ENCODE measurements around the gene NCAPD2.
"Not testable (repeated sequence)": the region's sequence is repeated elsewhere in the genome, so short reads cannot be mapped to it uniquely, and the experiment has no call there.

Gene NCAPD2

GRCh38 chr12:6550294-6551062, 56.6 kb downstream of the NCAPD2 start:
- no peak for DNase-seq (ENCODE audit: low read depth in 2 of 2)

GRCh38 chr12:6551063-6551461, 57.2 kb downstream of the NCAPD2 start:
- DNase-seq (ENCODE audit: low read depth in 2 of 2): no peak

- no peak for DNase-seq (ENCODE audit: low read depth in 2 of 2)
Measured at GRCh38 chr12:6551496-6552139, 57.7 kb downstream of the NCAPD2 start.

- DNase-seq (ENCODE audit: low read depth in 2 of 2): no peak
Measured at GRCh38 chr12:6552140-6552551, 58.2 kb downstream of the NCAPD2 start.

DNA sequence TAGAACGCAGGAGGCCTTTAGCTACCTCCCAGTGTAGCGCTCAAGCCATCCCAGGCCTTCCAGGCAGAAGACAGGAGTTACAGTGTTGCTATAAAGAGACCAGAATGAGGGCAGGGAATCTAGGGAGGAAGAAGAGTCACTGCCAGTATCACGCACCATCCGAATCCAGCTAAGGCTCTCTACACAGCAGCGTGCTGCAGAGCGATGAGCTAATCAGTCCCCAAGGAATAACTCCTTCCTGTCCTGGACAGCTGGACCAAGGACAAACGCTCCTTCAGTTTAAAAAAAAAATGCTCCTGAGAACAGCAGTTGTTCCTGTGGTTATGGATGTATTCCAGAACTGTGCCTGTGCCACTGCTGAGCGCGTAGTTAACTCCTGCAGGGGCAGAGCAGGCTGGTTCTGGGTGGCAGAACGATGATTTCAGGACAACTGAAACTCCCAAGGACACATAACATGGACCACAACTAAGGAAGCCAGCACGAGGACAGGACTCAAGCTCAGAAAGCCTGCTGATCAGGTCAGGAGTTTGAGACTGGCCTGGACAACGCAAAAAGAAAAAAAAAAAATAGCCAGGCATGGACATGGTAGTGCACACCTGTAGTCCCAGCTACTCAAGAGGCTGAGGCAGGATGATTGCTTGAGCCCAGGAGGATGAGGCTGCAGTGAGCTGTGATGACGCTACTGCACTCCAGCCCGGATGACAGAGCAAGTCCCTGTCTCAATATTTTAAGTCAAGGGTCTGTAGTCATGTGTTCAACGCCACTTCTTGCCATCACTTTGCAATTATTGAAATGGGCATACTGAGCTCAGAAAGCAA, 59.4 kb downstream of the NCAPD2 start:
- DNase-seq (ENCODE audit: low read depth in 2 of 2): no peak

DNA sequence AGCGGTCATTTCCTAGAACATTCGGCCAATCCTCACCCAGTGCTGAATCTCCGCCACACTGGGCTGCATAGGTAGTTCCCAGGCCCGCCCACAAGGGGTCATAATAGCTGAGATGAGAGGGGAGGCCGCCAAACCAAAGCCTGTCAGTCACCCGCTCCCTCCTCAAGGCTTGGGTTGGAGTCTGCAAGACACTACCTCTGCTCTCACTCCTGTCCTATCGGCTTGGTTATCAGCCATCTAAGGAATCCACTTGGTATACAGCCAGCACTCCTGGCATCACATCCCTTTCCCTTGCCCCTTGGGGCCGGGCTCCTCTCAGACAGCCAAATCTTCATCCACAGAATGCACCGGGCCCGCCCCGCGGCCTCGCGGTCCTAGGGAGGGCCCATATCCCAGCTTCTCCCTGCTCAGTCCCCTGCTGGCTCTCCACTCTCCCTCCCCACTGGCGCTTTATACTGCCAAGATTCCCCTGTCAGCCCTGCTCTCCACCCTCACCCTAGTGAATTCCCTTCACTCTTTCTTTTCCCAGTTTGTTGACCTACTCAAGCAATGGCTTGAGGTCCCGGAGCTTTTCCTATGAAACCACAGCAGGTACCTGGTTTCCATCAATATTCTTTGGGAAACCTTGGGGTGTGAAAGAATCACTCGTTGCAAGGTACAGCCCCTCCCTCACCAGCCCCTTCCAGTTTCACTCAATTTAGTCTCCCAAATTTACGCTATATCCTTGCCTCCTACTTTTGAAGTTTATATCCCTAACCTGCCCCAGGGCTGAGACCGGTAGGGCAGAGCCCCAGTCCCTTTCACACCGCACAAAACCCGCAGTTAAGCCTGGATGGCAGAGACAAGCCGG, 60.5 kb downstream of the NCAPD2 start:
- DNase-seq (ENCODE audit: low read depth in 2 of 2): peak in 1 of 2 donors; percentile 51

GRCh38 chr12:6555018-6555691, 61.3 kb downstream of the NCAPD2 start:
- no peak for DNase-seq (ENCODE audit: low read depth in 2 of 2)

DNA sequence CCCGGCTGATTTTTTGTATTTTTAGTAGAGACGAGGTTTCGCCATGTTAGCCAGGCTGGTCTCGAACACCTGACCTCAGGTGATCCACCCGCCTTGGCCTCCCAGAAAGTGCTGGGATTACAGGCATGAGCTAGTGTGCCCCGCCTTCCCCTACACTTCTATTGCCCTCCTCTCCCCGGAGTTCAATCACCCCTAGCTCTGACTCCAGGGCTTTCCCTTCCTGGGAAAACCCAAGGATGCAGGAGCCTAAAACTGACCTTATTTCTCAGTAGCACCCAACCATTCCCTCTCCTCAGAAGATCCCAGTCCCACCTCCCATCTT, 62.6 kb downstream of the NCAPD2 start:
- DNase-seq (ENCODE audit: low read depth in 2 of 2): not testable (repeated sequence)

DNA sequence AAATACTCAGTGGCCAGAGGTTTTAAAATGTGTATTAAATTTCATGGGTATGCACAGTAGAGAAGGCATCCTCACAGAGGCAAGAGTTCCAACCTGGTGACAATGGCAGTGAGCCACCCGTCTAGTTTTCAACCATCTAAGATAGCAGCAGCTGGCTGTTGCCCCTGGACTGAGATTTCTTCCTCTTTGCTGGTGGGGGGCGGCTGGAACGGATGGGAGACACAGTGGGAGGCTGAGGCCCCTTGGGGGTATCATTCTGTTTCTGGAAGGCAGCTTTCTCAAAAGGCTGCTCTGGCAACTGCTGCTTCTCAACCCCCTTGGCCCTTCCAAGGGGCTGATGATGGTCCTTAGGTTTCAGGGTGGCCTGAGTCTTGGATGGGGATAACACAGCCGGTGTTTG, 63.0 kb downstream of the NCAPD2 start:
- DNase-seq (ENCODE audit: low read depth in 2 of 2): no peak

- DNase-seq (ENCODE audit: low read depth in 2 of 2): not testable (repeated sequence)
Measured at GRCh38 chr12:6558014-6558760, 64.3 kb downstream of the NCAPD2 start.

DNA sequence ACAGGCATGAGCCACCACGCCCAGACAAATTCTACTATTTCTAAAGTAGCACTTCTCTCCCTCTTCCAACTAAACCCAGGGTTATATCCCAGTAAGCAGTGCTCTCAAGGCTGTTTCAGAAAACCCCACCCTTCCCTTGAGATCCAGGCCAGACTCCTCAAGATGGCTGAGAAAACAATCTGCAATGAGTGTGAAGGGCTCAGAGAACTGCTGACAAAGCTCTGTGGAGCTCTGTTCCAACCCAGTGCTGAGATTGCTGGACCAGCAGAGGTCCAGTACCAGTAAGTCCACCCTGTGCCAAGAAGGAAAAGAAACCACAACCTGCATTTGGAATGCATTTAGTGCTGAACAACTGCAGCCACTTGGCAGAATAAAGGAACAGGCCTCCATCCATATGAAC, 65.6 kb downstream of the NCAPD2 start:
- DNase-seq (ENCODE audit: low read depth in 2 of 2): no peak

DNA sequence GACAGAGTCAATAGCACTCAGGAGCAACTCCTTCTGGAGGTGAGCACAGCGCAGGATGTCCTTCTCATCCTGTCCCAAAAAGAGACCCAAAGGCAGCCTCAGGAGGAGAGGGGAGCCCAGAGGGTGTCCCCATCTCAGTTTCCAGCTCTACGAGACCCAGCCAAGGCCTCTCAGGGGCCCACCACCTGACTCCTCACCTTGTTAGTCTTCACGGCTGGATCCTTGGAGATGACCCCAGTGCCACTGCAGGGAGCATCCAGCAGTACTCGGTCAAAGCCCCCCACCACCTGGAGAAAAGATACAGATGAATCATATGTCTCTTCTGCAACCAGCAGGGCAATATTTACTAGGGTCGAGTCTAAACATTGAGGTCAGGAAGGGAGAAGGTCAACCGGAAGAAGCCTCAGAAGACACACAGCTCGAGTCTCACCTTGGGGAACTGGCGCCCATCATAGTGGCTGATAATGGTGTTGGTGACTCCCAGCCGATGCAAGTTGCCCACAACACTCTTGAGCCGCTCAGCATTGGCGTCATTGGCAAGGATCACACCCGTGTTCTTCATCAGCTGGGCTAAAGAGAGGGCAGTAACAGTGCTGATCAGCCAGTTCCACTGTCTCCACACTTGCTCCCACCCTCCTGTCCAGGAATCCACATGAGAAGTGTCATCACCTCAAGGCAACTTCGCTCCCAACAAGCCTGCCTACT, 66.8 kb downstream of the NCAPD2 start:
- DNase-seq (ENCODE audit: low read depth in 2 of 2): no peak

DNA sequence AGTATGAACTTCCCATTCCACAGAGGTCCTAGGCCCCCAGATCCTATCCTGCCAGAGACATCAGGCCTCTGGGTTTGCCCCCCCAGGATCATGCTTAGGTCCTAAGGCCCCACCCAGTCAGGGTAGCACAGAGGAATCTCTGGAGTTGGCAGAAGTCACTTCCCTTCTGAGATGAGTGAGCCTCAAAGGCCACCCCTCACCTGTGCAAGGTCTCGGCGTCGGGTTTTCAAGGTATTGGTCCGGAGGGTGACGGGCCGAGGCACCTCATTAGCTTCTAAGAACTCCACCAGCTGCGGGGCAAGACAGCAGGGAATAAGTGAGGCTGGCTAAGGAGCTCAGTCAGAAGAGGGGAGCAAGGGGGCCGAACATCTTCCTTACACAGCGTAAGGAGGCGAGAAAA, 69.0 kb downstream of the NCAPD2 start:
- no peak for DNase-seq (ENCODE audit: low read depth in 2 of 2)

GRCh38 chr12:6563448-6564050, 69.6 kb downstream of the NCAPD2 start:
- DNase-seq (ENCODE audit: low read depth in 2 of 2): peak; percentile 27 to 61

DNA sequence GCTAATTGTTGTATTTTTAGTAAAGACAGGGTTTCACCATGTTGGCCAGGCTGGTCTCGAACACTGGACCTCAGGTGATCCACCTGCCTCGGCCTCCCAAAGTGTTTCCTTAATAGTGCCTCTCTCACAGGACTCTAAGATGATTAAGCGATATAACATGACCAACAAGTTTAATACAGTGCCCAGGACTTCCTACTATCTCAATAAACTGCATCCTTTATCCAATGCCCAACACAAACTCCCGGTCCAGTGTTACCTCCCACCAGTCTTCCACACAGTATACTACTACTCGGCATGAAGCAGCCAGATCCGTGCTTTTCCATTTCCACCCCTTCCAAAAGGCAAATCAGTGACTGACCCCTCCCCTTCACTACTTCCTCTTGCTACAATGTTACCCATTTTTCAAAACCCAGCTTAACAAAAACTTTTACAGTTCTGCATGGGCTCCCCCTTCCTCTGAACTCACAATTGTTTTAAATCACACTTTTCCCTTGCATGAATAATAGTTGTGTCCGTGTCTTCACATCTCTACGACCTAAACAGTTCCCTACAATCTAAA, 73.3 kb downstream of the NCAPD2 start:
- no peak for DNase-seq (ENCODE audit: low read depth in 2 of 2)

DNA sequence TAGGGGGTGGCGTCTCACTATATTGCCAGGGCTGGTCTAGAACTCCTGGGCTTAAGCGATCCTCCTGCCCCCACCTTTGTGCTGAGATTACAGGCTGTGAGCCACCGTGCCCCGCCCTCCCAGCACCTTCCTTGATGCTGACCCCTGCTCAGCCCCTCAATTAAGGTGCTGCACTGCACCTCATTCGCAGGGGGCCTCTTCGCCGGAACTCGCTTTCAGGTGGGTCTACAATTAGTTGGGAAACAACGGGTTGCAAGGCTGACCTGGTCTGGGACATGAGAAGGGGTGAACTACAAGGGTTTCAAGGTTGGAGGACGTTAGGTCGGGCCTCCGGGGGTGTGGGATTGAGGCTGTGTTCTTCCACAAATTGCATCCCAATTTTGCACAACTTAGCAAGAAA, 75.4 kb downstream of the NCAPD2 start:
- DNase-seq (ENCODE audit: low read depth in 2 of 2): no peak

DNA sequence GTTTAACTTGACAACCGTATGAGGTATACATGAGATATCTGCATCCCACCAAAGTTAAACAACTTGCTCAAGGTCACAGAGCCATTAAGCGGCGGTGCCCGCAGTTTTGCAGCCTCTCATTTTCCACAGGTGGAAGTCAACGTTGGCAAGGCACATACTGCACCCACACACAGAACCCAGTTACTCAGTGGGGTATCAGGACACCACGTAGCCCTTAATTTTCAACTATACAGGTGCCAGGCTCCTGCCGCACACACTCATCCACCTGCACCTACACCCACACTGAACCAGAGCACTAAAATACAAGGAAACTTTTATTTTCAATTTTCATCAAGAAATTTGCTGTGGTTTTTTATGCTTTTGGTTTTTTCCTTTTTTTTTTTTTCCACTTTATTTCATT, 75.9 kb downstream of the NCAPD2 start:
- DNase-seq (ENCODE audit: low read depth in 2 of 2): no peak

GRCh38 chr12:6570264-6570887, 76.5 kb downstream of the NCAPD2 start:
- no peak for DNase-seq (ENCODE audit: low read depth in 2 of 2)

- DNase-seq (ENCODE audit: low read depth in 2 of 2): no peak
Measured at GRCh38 chr12:6573001-6573400, 79.1 kb downstream of the NCAPD2 start.

All from stimulated activated CD8-positive, alpha-beta memory T cell treated with anti-CD3 and anti-CD28 coated beads, Interleukin-7, amount 100 ng/mL, for 1 hour (primary cell).